ENCODE data around the gene GTF2I. TPM values are rescaled to one million over a fixed set of nuclear protein-coding genes. Genes with fewer than 3 reads are reported as not detected.

Gene GTF2I
- total RNA-seq, 1 donor from 2014 or later, result 168 TPM

GRCh38 chr7:74718336-74718735, 60.8 kb downstream of the GTF2I start:
- no peaks in the 10 kb centered on the region for H3K27me3 ChIP-seq (ENCODE audit: insufficient read depth, low read length)
- H3K4me1 ChIP-seq (ENCODE audit: insufficient read depth, low read length), result peaks cover 6% of the 10 kb centered on the region
- TF ChIP-seq EZH2 (IDR thresholded peaks at IDR 0.05; ENCODE audit: insufficient read depth, low read length) (no peak), CTCF (IDR thresholded peaks at IDR 0.05; ENCODE audit: insufficient read depth, low read depth, low read length) (no peak)
- Mint-ChIP-seq H3K36me3 (ENCODE audit: low read depth, unreplicated experiment) (peaks cover 13% of the 10 kb centered on the region), H3K27me3 (ENCODE audit: low read depth, unreplicated experiment) (no peaks in the 10 kb centered on the region), H3K9me3 (ENCODE audit: unreplicated experiment) (no peaks in the 10 kb centered on the region), H3K4me1 (ENCODE audit: low read depth, unreplicated experiment) (peaks cover 22% of the 10 kb centered on the region), H3K27ac (ENCODE audit: unreplicated experiment) (peak overlapping the region; percentile 48), H3K4me3 (ENCODE audit: unreplicated experiment) (peak overlapping the region; percentile 14)
- no peak overlapping the region for H3K27ac ChIP-seq (ENCODE audit: low read depth, low read length)
- peaks cover 5% of the 10 kb centered on the region for H4K20me1 ChIP-seq (ENCODE audit: insufficient read depth, low read length)
- peak overlapping the region; percentile 33 for H3K4me2 ChIP-seq (ENCODE audit: low read length)
- no peaks in the 10 kb centered on the region for H3K9me3 ChIP-seq (ENCODE audit: insufficient read depth, low read depth, low read length)
- H3K79me2 ChIP-seq (ENCODE audit: insufficient read depth, low read length), result peaks cover 29% of the 10 kb centered on the region
- no peak overlapping the region for H3K4me3 ChIP-seq (ENCODE audit: insufficient read depth, low read depth, low read length)
- H2AFZ ChIP-seq (ENCODE audit: low read depth, low read length), result no peak overlapping the region
- H3K36me3 ChIP-seq (ENCODE audit: insufficient read depth, low read length), result peaks cover 64% of the 10 kb centered on the region
- H3K9ac ChIP-seq (ENCODE audit: low read length), result no peak overlapping the region
- FAIRE-seq (no peak), DNase-seq (ENCODE audit: low read depth) (peak; percentile 4)

GRCh38 chr7:74722153-74722552, 64.6 kb downstream of the GTF2I start:
- Histone ChIP-seq H3K79me2 (ENCODE audit: insufficient read depth, low read length) (peaks cover 17% of the 10 kb centered on the region), H3K27ac (ENCODE audit: low read depth, low read length) (no peak overlapping the region), H3K9me3 (ENCODE audit: insufficient read depth, low read depth, low read length) (no peaks in the 10 kb centered on the region), H4K20me1 (ENCODE audit: insufficient read depth, low read length) (peaks cover 5% of the 10 kb centered on the region), H3K9ac (ENCODE audit: low read length) (no peak overlapping the region), H3K36me3 (ENCODE audit: insufficient read depth, low read length) (peaks cover 45% of the 10 kb centered on the region), H3K4me2 (ENCODE audit: low read length) (no peak overlapping the region), H3K4me3 (ENCODE audit: insufficient read depth, low read depth, low read length) (no peak overlapping the region), H3K4me1 (ENCODE audit: insufficient read depth, low read length) (peaks cover 6% of the 10 kb centered on the region), H3K27me3 (ENCODE audit: insufficient read depth, low read length) (no peaks in the 10 kb centered on the region), H2AFZ (ENCODE audit: low read depth, low read length) (no peak overlapping the region)
- Mint-ChIP-seq H3K4me1 (ENCODE audit: low read depth, unreplicated experiment) (peaks cover 19% of the 10 kb centered on the region), H3K27me3 (ENCODE audit: low read depth, unreplicated experiment) (no peaks in the 10 kb centered on the region), H3K36me3 (ENCODE audit: low read depth, unreplicated experiment) (peaks cover 7% of the 10 kb centered on the region), H3K27ac (ENCODE audit: unreplicated experiment) (no peak overlapping the region), H3K9me3 (ENCODE audit: unreplicated experiment) (no peaks in the 10 kb centered on the region), H3K4me3 (ENCODE audit: unreplicated experiment) (no peak overlapping the region)
- TF ChIP-seq EZH2 (IDR thresholded peaks at IDR 0.05; ENCODE audit: insufficient read depth, low read length) (no peak), CTCF (IDR thresholded peaks at IDR 0.05; ENCODE audit: insufficient read depth, low read depth, low read length) (no peak)
- FAIRE-seq (no peak), DNase-seq (ENCODE audit: low read depth) (no peak)

GRCh38 chr7:74725840-74726239, 68.3 kb downstream of the GTF2I start:
- H3K4me1 Mint-ChIP-seq (ENCODE audit: low read depth, unreplicated experiment), result no peaks in the 10 kb centered on the region
- Histone ChIP-seq H2AFZ (ENCODE audit: low read depth, low read length) (no peak overlapping the region), H3K27ac (ENCODE audit: low read depth, low read length) (no peak overlapping the region), H3K4me1 (ENCODE audit: insufficient read depth, low read length) (no peaks in the 10 kb centered on the region), H3K36me3 (ENCODE audit: insufficient read depth, low read length) (peaks cover 25% of the 10 kb centered on the region), H3K4me2 (ENCODE audit: low read length) (no peak overlapping the region), H3K79me2 (ENCODE audit: insufficient read depth, low read length) (peaks cover 10% of the 10 kb centered on the region), H3K27me3 (ENCODE audit: insufficient read depth, low read length) (no peaks in the 10 kb centered on the region), H3K9me3 (ENCODE audit: insufficient read depth, low read depth, low read length) (no peaks in the 10 kb centered on the region), H3K9ac (ENCODE audit: low read length) (no peak overlapping the region), H3K4me3 (ENCODE audit: insufficient read depth, low read depth, low read length) (no peak overlapping the region), H4K20me1 (ENCODE audit: insufficient read depth, low read length) (no peaks in the 10 kb centered on the region)
- FAIRE-seq, result no peak
- H3K27ac Mint-ChIP-seq (ENCODE audit: unreplicated experiment), result no peak overlapping the region
- H3K27me3 Mint-ChIP-seq (ENCODE audit: low read depth, unreplicated experiment), result no peaks in the 10 kb centered on the region
- H3K4me3 Mint-ChIP-seq (ENCODE audit: unreplicated experiment), result no peak overlapping the region
- no peak for TF ChIP-seq EZH2 (IDR thresholded peaks at IDR 0.05; ENCODE audit: insufficient read depth, low read length)
- no peak for TF ChIP-seq CTCF (IDR thresholded peaks at IDR 0.05; ENCODE audit: insufficient read depth, low read depth, low read length)
- H3K9me3 Mint-ChIP-seq (ENCODE audit: unreplicated experiment), result no peaks in the 10 kb centered on the region
- peaks cover 5% of the 10 kb centered on the region for H3K36me3 Mint-ChIP-seq (ENCODE audit: low read depth, unreplicated experiment)
- DNase-seq (ENCODE audit: low read depth), result no peak
